Stomach (tissue), 4 donors: ENCODE results near the gene STRBP.

Experiments used
- CTCF ChIP-seq, 7 experiments: fragments of 450-650 bp in 4 of 7; fragments of 200-600 bp in 3 of 7; sonication (generic) in 3 of 7; IDR thresholded peaks; one replicate each; pipeline ENCODE4 v1.5.1; 2016 to 2019; ENCODE audit warnings: antibody characterized with exemption in 7 of 7, control low read depth in 2 of 7, mild to moderate bottlenecking in 1 of 7
- EP300 ChIP-seq: sonication (generic); formaldehyde crosslinking; IDR thresholded peaks from one replicate; pipeline ENCODE4 v1.6.1; 2017; ENCODE audit warnings: antibody characterized with exemption
- POLR2A ChIP-seq, 4 donors: fragments of 450-650 bp; IDR thresholded peaks; one replicate each; pipeline ENCODE4 v1.6.1; 2016; ENCODE audit warnings: antibody characterized with exemption in 4 of 4, control low read depth in 2 of 4, mild to moderate bottlenecking in 1 of 4, moderate library complexity in 1 of 4

GRCh38 chr9:123228967-123229366 is 39.4 kb downstream of the STRBP start:
- TF ChIP-seq POLR2A (IDR thresholded peaks at IDR 0.05) (no peak), CTCF (IDR thresholded peaks at IDR 0.05) (no peak), EP300 (no peak)
